GM19455 (cell line): ENCODE measurements around the gene ZMYM3.

Experiments
- ATAC-seq: cut with Tn5 transposase; IDR thresholded peaks from one replicate; pipeline ENCODE4 v1.9.1; 2021; ENCODE audit not compliant: unreplicated experiment

The ZMYM3 gene

GRCh38 chrX:71214604-71215337, 39.2 kb downstream of the ZMYM3 start:
- ATAC-seq: no peak

GRCh38 chrX:71214152-71214551, 39.8 kb downstream of the ZMYM3 start:
- ATAC-seq: no peak

- no peak for ATAC-seq
These were observed 41.4 kb downstream of the ZMYM3 start for GRCh38 chrX:71212536-71212935.

GRCh38 chrX:71210816-71211215, 43.1 kb downstream of the ZMYM3 start:
- ATAC-seq: no peak

DNA sequence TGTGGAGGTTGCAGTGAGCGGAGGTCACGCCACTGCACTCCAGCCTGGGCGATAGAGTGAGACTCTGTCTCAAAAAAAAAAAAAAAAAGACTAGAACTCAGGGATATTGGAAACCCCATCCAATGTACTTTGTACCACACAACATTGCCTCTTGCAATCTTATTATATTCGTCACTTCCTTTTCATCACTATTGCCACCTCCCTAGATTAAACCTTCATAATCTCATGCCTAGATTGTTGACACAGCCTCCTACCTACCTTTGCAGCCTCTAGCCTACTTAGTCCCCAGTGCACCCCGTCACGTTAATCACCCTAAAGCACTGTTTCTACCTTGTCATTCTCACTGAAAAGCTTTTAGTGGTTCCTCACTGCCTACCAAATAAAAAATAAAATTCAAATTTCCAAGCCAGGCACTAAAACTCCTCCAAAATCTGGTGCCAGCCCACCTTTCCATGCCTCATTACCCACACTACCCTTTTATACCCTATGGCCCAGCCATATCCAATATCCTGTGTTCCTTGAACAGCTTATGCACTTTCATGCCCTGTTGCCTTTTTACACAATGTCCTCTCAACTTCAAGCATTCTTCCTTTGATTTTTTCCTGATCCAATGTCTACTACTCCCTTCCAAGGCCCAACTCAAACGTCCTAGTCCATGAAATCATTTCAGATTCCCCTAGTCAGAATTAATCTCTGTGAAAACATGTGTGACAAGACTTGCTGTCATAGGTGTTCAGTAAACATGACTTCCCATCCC, 54.5 kb downstream of the ZMYM3 start:
- ATAC-seq: no peak

- ATAC-seq: peak; percentile 56
These were observed 55.9 kb downstream of the ZMYM3 start for GRCh38 chrX:71198066-71198465.

GRCh38 chrX:71195964-71196649, 57.8 kb downstream of the ZMYM3 start:
- peak; percentile 61 for ATAC-seq

- ATAC-seq: no peak
These were observed 62.7 kb downstream of the ZMYM3 start for GRCh38 chrX:71191248-71191647.
